ENCODE results near the gene DNAI1. TPM values are rescaled to one million over a fixed set of nuclear protein-coding genes. Genes with fewer than 3 reads are reported as not detected.

Gene DNAI1
- total RNA-seq, 2 donors from 2014 or later, result not detected

GRCh38 chr9:34506623-34507022, 48.0 kb downstream of the DNAI1 start:
- Histone ChIP-seq H3K36me3 (no peaks in the 10 kb centered on the region), H3K4me3 (no peak overlapping the region), H3K9me3 (no peaks in the 10 kb centered on the region), H3K4me1 (ENCODE audit: control insufficient read depth in 1 of 2, low read depth in 2 of 2) (peaks cover 16 to 20% of the 10 kb centered on the region in 2 donors), H3K27ac (no peak overlapping the region), H3K27me3 (replicated peaks; ENCODE audit: insufficient read depth) (no peaks in the 10 kb centered on the region)
- DNase-seq (ENCODE audit: low spot score), result no peak
- no peak for TF ChIP-seq CTCF (IDR thresholded peaks at IDR 0.05)
- ATAC-seq (ENCODE audit: insufficient number of reproducible peaks, low FRiP score, low read depth), result no peak

- ATAC-seq (ENCODE audit: insufficient number of reproducible peaks, low FRiP score, low read depth) (no peak), DNase-seq (ENCODE audit: low spot score) (no peak)
- TF ChIP-seq CTCF (IDR thresholded peaks at IDR 0.05), result no peak
- Histone ChIP-seq H3K9me3 (no peaks in the 10 kb centered on the region), H3K4me3 (no peak overlapping the region), H3K27me3 (replicated peaks; ENCODE audit: insufficient read depth) (no peaks in the 10 kb centered on the region), H3K4me1 (ENCODE audit: control insufficient read depth in 1 of 2, low read depth in 2 of 2) (peaks cover 7 to 11% of the 10 kb centered on the region in 2 donors), H3K27ac (no peak overlapping the region), H3K36me3 (no peaks in the 10 kb centered on the region)
These were observed 49.0 kb downstream of the DNAI1 start for GRCh38 chr9:34507556-34507955.

- Histone ChIP-seq H3K27ac (no peak overlapping the region), H3K36me3 (no peaks in the 10 kb centered on the region), H3K9me3 (no peaks in the 10 kb centered on the region), H3K27me3 (replicated peaks; ENCODE audit: insufficient read depth) (no peaks in the 10 kb centered on the region), H3K4me1 (ENCODE audit: control insufficient read depth in 1 of 2, low read depth in 2 of 2) (peaks cover 3 to 7% of the 10 kb centered on the region in 2 donors), H3K4me3 (no peak overlapping the region)
- DNase-seq (ENCODE audit: low spot score) (no peak), ATAC-seq (ENCODE audit: insufficient number of reproducible peaks, low FRiP score, low read depth) (no peak)
- TF ChIP-seq CTCF (IDR thresholded peaks at IDR 0.05), result no peak
These were observed 49.4 kb downstream of the DNAI1 start for GRCh38 chr9:34507966-34508365.

GRCh38 chr9:34508463-34508862, 49.9 kb downstream of the DNAI1 start:
- H3K4me1 ChIP-seq (ENCODE audit: control insufficient read depth in 1 of 2, low read depth in 2 of 2), result peaks cover 0 to 3% of the 10 kb centered on the region in 2 donors
- no peak overlapping the region for H3K27ac ChIP-seq
- DNase-seq (ENCODE audit: low spot score) (no peak), ATAC-seq (ENCODE audit: insufficient number of reproducible peaks, low FRiP score, low read depth) (no peak)
- TF ChIP-seq CTCF (IDR thresholded peaks at IDR 0.05), result no peak
- no peaks in the 10 kb centered on the region for H3K27me3 ChIP-seq (replicated peaks; ENCODE audit: insufficient read depth)
- H3K4me3 ChIP-seq, result no peak overlapping the region
- H3K36me3 ChIP-seq, result no peaks in the 10 kb centered on the region
- H3K9me3 ChIP-seq, result no peaks in the 10 kb centered on the region

- Histone ChIP-seq H3K4me3 (no peak overlapping the region), H3K36me3 (no peaks in the 10 kb centered on the region), H3K4me1 (ENCODE audit: control insufficient read depth in 1 of 2, low read depth in 2 of 2) (no peaks in the 10 kb centered on the region), H3K27me3 (replicated peaks; ENCODE audit: insufficient read depth) (no peaks in the 10 kb centered on the region), H3K9me3 (no peaks in the 10 kb centered on the region), H3K27ac (no peak overlapping the region)
- no peak for TF ChIP-seq CTCF (IDR thresholded peaks at IDR 0.05)
- ATAC-seq (ENCODE audit: insufficient number of reproducible peaks, low FRiP score, low read depth) (no peak), DNase-seq (ENCODE audit: low spot score) (no peak)
These were observed 50.3 kb downstream of the DNAI1 start for GRCh38 chr9:34508951-34509350.
